OCI-LY3 (cell line): Measurements from ENCODE around the gene CD209.

Source experiments
- EZH2phosphoT487 ChIP-seq: fragments of 200-600 bp; shearing (Covaris generic); IDR thresholded peaks from 2 replicates; pipeline ENCODE4 v1.6.1; 2018; ENCODE audit warnings: antibody characterized with exemption, mixed run types, low read depth
- TF ChIP-seq, protein P1 (sequence below): fragments of 200-600, 300-600 bp; sonication (generic); IDR thresholded peaks from 2 replicates; pipeline ENCODE4 v1.5.1; 2014; ENCODE audit warnings: antibody characterized with exemption, low read length, low read depth

DNA sequence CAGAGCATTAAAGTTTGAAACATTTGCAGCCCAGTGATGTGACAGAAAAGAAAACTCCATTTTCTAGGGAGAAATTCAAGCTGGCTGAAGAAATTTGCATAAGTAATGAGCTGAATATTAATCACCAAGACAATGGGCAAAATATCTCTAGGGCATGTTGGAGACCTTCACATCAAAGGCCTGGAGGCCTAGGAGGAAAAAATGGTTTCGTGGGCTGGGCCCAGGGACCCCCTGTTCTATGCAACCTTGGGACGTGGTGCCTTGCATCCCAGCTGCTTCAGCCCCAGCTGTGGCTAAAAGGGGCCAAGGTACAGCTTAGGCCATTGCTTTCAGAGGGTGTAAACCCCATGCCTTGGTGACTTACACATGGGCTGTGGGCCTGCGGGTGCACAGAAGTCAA, 10.0 kb upstream of the CD209 start:
- TF ChIP-seq, protein P1, sequence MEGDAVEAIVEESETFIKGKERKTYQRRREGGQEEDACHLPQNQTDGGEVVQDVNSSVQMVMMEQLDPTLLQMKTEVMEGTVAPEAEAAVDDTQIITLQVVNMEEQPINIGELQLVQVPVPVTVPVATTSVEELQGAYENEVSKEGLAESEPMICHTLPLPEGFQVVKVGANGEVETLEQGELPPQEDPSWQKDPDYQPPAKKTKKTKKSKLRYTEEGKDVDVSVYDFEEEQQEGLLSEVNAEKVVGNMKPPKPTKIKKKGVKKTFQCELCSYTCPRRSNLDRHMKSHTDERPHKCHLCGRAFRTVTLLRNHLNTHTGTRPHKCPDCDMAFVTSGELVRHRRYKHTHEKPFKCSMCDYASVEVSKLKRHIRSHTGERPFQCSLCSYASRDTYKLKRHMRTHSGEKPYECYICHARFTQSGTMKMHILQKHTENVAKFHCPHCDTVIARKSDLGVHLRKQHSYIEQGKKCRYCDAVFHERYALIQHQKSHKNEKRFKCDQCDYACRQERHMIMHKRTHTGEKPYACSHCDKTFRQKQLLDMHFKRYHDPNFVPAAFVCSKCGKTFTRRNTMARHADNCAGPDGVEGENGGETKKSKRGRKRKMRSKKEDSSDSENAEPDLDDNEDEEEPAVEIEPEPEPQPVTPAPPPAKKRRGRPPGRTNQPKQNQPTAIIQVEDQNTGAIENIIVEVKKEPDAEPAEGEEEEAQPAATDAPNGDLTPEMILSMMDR: no peak
- TF ChIP-seq EZH2phosphoT487: no peak
